NT2/D1 (cell line): ENCODE measurements around the gene RPE.

Source experiments
- DNase-seq: peaks from one replicate; pipeline ENCODE4 v3.0.0-alpha.2; 2011; ENCODE audit warnings: low read depth, low spot score
- H3K27me3 ChIP-seq: 2 replicates; pipeline ENCODE4 v1.6.0; 2011; ENCODE audit warnings: mild to moderate bottlenecking; ENCODE audit not compliant: insufficient read length, insufficient read depth
- H3K36me3 ChIP-seq: 2 replicates; pipeline ENCODE4 v1.6.1; 2011; ENCODE audit warnings: mild to moderate bottlenecking, low read length, mixed read lengths; ENCODE audit not compliant: insufficient read depth, insufficient read length
- H3K4me1 ChIP-seq: 2 replicates; pipeline ENCODE4 v1.5.1; 2011; ENCODE audit not compliant: insufficient read depth, insufficient read length
- H3K4me3 ChIP-seq: 2 replicates; pipeline ENCODE4 v1.5.1; 2011; ENCODE audit warnings: low read depth; ENCODE audit not compliant: insufficient read length
- H3K9ac ChIP-seq: 2 replicates; pipeline ENCODE4 v1.6.0; 2011; ENCODE audit warnings: low read depth; ENCODE audit not compliant: insufficient read length
- H3K9me3 ChIP-seq: 2 replicates; pipeline ENCODE4 v1.5.1; 2011; ENCODE audit warnings: mild to moderate bottlenecking, low read length; ENCODE audit not compliant: insufficient read depth
- SUZ12 ChIP-seq: IDR thresholded peaks from 2 replicates; pipeline ENCODE4 v1.6.1; 2011; ENCODE audit not compliant: insufficient read length, insufficient read depth; ENCODE audit errors: extremely low read depth
- YY1 ChIP-seq: IDR thresholded peaks from 2 replicates; pipeline ENCODE4 v1.6.1; 2011; ENCODE audit not compliant: insufficient read length, insufficient read depth
- ZNF274 ChIP-seq: IDR thresholded peaks from 2 replicates; pipeline ENCODE4 v1.6.1; 2011; ENCODE audit warnings: mild to moderate bottlenecking, low read depth, low read length

Gene RPE

DNA sequence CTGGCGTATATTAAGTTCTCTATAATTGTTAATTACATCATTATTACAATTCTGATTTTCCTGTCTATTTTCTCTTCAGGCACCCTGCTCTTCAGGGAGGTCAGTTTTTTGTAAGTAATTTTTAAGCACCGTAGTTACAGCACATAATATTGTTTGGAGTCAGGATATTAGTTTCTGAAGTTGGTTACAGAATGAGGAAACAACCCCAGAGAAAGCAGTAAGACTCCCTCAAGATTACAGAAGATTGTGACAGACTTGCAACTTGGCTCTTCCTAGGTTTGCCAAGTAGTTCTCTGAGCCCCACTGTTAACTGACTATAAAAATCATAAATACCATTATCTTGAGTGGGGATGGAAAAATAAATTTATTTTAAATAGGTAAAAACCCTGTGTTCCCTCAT, 921 bp downstream of the RPE start:
- no peaks in the 10 kb centered on the region for H3K4me1 ChIP-seq
- no peak for DNase-seq
- no peaks in the 10 kb centered on the region for H3K9me3 ChIP-seq
- peaks cover 45% of the 10 kb centered on the region for H3K36me3 ChIP-seq
- TF ChIP-seq ZNF274 (no peak), SUZ12 (no peak), YY1 (no peak)
- H3K4me3 ChIP-seq: peak overlapping the region; percentile 97
- peak overlapping the region; percentile 97 for H3K9ac ChIP-seq
- no peaks in the 10 kb centered on the region for H3K27me3 ChIP-seq

DNA sequence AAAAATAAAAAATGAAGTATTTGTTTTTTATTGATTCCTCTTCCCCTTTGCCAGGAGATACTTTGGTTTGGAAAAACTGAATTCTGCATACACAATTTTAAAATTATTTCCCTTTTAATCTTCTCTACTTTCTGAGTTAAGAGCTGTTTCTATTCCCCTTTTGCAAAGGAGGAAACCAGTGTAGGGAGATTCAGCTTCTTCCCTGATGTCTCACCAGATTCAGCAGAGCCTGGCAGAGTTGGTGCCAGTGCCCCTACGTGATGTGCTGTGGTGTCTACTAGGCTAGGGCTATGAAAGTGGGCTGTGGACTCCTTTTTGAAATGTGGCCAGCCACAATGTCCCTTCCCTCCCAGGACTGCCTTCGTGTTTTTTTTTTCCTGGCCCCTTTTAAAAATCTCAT, 2.4 kb downstream of the RPE start:
- no peak for TF ChIP-seq SUZ12
- Histone ChIP-seq H3K9me3 (no peaks in the 10 kb centered on the region), H3K4me3 (no peak overlapping the region), H3K4me1 (no peaks in the 10 kb centered on the region), H3K9ac (no peak overlapping the region), H3K27me3 (no peaks in the 10 kb centered on the region), H3K36me3 (peaks cover 60% of the 10 kb centered on the region)
- DNase-seq: no peak

DNA sequence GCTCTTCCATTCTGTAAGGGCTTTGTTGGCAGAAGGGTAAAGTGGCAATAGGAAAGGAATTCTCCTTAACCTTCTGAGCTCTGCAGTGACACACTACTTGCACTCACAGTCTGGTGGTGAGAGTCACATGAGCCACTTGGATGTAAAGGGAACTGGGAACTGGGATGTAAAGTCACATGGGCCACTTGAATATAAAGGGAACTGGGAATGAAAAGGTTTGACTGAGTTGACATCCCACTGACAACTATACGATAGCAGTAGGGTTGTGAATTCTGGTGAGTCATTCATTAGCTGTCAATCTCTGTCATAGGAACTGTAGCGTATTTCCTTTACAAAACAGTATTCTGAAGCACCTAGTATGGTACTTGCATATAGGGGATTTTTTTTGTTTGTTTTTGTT, 5.5 kb downstream of the RPE start:
- H3K4me1 ChIP-seq: no peaks in the 10 kb centered on the region
- H3K27me3 ChIP-seq: no peaks in the 10 kb centered on the region
- H3K9ac ChIP-seq: no peak overlapping the region
- H3K9me3 ChIP-seq: no peaks in the 10 kb centered on the region
- H3K4me3 ChIP-seq: no peak overlapping the region
- TF ChIP-seq YY1 (no peak), ZNF274 (no peak), SUZ12 (no peak)
- no peak for DNase-seq
- H3K36me3 ChIP-seq: peaks cover 84% of the 10 kb centered on the region

DNA sequence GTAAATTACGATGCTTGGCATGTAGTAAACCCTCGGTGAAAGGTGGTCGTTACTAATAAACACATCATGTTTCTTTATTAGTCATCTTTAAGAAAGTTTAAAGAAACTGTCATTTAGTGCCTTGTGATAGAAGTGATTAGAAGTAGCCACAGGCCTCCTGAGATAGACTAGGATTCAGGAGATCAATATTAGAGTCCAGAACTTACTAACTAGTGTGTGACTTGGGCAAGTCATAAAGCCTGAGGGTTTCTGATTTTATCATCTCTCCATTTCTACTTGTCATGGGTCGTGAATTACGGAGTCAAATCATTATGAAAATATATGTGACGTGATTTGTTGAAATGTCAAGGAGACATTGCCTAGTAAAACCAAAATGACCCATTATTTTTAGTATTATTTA, 6.7 kb downstream of the RPE start:
- peaks cover 83% of the 10 kb centered on the region for H3K36me3 ChIP-seq

DNA sequence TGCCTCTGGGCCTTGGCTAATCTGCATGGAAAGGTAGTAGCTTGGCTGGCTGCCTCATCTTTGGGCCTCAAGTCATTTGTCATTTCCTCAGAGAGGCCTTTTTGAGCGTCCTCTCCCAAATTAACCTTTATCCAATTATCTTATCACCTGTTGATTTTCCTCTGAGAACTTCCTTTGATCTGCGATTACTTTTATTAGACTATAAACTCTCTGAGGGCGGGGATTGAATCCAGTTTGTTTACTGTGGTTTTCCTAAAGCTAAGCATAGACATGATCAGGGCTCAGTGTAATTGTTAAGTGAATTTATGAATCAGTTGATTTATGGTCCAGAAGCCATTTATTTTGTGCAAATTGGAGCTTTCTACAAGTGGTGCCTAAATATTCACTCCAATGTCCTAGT, 7.5 kb downstream of the RPE start:
- H3K36me3 ChIP-seq: peaks cover 83% of the 10 kb centered on the region
- DNase-seq: no peak

More for the DNA sequence above, 6.7 kb downstream of the RPE start:
- no peak for TF ChIP-seq SUZ12
- Histone ChIP-seq H3K27me3 (no peaks in the 10 kb centered on the region), H3K9me3 (no peaks in the 10 kb centered on the region), H3K9ac (no peak overlapping the region), H3K4me3 (no peak overlapping the region), H3K4me1 (no peaks in the 10 kb centered on the region)
- DNase-seq: no peak

DNA sequence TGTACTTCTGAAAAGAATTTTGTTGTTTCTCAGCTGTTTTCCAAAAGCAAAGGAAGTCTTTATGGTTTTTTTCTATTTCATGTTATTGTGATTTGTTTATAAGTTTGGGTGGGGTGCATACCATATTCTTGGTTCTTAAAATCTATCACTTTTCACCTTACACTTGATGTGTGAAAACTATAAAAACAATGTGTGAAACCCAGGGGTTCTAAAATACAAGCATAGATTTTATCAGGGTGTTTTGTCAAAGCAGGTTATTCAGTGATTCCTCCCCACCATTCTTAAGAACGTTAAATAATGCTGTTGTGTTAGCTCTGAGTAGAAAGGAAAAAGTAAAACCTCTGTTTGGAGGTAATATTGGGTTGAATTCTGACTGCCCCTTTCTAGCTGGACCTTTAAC, 17.7 kb downstream of the RPE start:
- Histone ChIP-seq H3K4me3 (no peak overlapping the region), H3K9ac (no peak overlapping the region), H3K36me3 (peaks cover 97% of the 10 kb centered on the region), H3K27me3 (no peaks in the 10 kb centered on the region), H3K4me1 (no peaks in the 10 kb centered on the region), H3K9me3 (no peaks in the 10 kb centered on the region)
- TF ChIP-seq ZNF274 (no peak), SUZ12 (no peak)
- no peak for DNase-seq

More for the DNA sequence above, 7.5 kb downstream of the RPE start:
- TF ChIP-seq SUZ12: no peak
- TF ChIP-seq YY1: no peak
- no peak for TF ChIP-seq ZNF274
- no peaks in the 10 kb centered on the region for H3K9me3 ChIP-seq
- H3K9ac ChIP-seq: no peak overlapping the region
- H3K4me3 ChIP-seq: no peak overlapping the region
- H3K27me3 ChIP-seq: no peaks in the 10 kb centered on the region
- no peaks in the 10 kb centered on the region for H3K4me1 ChIP-seq

DNA sequence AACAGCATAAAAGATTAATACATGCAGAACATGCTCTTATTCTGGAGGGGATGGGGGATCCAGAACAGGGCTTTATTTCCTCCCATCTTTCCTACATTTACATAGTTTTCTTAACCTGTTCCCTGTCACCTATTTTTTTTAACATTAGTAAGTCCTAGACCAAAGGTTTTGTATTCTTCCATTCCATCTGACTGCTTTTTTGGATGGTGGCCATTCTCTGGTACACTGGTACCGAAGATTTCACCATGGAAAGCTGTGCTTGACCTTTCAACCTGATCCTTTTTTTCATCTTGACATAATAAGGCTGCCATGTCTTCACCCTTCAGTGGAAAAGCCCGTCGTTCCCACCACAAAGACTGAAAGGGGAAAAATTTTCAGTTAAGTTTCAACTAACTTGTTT, 20.4 kb downstream of the RPE start:
- no peaks in the 10 kb centered on the region for H3K4me1 ChIP-seq
- H3K27me3 ChIP-seq: no peaks in the 10 kb centered on the region
- H3K4me3 ChIP-seq: no peak overlapping the region
- no peak for DNase-seq
- H3K36me3 ChIP-seq: peaks cover 74% of the 10 kb centered on the region
- H3K9ac ChIP-seq: no peak overlapping the region
- no peaks in the 10 kb centered on the region for H3K9me3 ChIP-seq
- no peak for TF ChIP-seq YY1
- no peak for TF ChIP-seq SUZ12
- no peak for TF ChIP-seq ZNF274

DNA sequence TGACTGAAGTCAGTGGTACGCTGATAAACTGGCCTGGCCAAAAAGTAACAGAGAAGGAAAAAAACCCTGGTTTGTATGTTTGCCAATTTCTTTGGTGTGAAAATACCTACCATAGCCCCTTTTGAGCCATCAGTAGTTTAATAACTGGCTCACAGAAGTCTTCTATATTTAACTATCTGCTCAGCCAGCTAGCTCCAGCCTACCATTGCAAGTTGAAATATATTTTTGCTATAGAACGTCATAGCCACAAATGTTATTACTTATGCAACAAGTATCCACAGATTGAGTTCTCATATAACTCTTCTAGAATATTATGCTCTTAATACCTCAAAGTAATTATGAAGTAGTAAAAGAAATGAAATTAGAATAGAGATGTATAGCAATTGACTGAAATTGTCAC, 25.2 kb downstream of the RPE start:
- peaks cover 31% of the 10 kb centered on the region for H3K36me3 ChIP-seq
- no peak for DNase-seq
- no peaks in the 10 kb centered on the region for H3K4me1 ChIP-seq
- no peak overlapping the region for H3K4me3 ChIP-seq
- no peaks in the 10 kb centered on the region for H3K9me3 ChIP-seq
- no peak overlapping the region for H3K9ac ChIP-seq
- TF ChIP-seq YY1 (no peak), ZNF274 (no peak), SUZ12 (no peak)
- no peaks in the 10 kb centered on the region for H3K27me3 ChIP-seq
